ENCODE data around the gene MRO.

DNA sequence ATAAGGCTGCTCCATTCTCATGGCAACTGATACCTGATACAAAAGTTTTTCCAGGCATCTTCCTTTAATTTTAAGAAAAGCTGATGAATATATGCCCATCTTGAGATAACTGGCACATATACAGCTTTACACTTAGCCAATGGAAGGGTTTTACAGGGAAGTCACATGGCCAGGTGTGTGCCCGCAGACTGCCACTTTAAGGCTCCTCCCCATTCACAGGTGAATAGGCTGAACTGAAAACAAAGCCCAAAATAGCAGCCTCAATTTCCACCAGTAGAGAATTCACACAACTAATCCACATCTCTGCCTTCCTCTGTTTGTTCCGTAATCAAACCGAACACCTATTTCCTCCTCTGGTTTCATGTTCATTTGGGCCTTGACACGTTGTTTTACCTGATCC is 49.3 kb upstream of the MRO start:
- TF ChIP-seq, protein P1, sequence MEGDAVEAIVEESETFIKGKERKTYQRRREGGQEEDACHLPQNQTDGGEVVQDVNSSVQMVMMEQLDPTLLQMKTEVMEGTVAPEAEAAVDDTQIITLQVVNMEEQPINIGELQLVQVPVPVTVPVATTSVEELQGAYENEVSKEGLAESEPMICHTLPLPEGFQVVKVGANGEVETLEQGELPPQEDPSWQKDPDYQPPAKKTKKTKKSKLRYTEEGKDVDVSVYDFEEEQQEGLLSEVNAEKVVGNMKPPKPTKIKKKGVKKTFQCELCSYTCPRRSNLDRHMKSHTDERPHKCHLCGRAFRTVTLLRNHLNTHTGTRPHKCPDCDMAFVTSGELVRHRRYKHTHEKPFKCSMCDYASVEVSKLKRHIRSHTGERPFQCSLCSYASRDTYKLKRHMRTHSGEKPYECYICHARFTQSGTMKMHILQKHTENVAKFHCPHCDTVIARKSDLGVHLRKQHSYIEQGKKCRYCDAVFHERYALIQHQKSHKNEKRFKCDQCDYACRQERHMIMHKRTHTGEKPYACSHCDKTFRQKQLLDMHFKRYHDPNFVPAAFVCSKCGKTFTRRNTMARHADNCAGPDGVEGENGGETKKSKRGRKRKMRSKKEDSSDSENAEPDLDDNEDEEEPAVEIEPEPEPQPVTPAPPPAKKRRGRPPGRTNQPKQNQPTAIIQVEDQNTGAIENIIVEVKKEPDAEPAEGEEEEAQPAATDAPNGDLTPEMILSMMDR (IDR thresholded peaks at IDR 0.05): no peak
- TF ChIP-seq POLR2A (IDR thresholded peaks at IDR 0.05): no peak
